Measurements from ENCODE around the gene CADPS2.

Gene CADPS2

DNA sequence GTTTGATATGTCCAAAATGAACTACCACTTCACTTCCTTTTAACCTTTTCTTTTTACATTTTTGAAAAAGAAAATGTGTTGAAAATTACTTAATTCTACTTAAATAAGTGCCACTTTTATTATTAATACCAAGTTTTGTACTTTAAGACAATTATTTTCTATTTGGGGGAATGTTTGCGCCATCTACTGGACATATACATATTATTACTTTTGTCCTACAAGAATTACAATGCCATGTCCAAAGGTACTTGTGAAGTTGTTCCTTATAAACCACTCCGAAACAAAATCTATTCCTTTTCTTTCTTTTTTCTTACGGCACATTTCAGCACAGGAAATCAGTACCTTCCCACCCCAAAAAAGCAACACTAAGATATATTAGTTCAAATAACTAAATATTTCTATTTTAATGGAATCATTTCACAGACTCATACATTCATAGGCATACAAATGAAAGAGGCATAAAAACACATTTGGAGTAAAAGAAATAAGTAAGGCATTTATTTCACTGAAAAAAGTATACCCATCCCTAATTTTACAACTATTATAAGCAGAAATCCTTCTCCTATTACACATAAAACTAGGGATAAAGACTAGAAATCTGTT is 357.3 kb downstream of the CADPS2 start:
- peak; percentile 9 for DNase-seq (ENCODE audit: low read depth)

DNA sequence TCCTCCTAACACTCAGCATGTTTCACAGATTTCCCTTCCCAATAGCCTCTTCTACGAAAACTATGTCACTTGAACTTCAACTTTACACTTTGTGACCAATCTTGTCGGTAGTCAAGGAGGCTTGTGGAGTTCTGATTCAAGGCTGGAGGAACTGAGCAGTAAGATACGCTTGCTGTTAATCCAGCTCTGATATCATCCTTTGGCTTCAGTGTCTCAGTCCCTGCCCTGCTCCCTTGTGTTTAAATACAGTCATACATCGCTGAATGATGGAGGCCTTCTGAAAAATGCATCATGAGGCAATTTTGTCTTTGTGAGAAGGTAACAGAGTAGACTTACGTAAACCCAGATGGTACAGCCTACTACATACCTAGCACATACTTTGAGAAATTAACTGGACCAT is 360.9 kb downstream of the CADPS2 start:
- no peak for DNase-seq (ENCODE audit: low read depth)

DNA sequence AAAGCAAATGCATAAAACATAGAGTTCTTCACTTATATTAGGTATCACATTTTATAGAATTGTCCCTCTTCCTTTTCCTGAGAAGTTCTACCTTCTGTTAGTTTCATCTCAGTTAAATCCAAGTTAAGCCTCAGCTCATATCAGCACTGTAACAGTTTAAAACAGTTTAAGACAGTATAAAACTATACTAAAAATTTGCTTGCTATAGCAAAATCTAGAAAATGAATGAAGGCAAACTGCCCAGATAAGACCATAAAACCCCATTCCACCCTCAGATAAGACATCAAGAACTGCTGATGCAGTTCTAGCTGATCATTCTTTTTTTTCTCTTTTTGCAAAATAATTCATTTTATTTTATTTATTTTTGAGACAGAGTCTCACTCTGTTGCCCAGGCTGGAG is 364.5 kb downstream of the CADPS2 start:
- DNase-seq (ENCODE audit: low read depth) = no peak

DNA sequence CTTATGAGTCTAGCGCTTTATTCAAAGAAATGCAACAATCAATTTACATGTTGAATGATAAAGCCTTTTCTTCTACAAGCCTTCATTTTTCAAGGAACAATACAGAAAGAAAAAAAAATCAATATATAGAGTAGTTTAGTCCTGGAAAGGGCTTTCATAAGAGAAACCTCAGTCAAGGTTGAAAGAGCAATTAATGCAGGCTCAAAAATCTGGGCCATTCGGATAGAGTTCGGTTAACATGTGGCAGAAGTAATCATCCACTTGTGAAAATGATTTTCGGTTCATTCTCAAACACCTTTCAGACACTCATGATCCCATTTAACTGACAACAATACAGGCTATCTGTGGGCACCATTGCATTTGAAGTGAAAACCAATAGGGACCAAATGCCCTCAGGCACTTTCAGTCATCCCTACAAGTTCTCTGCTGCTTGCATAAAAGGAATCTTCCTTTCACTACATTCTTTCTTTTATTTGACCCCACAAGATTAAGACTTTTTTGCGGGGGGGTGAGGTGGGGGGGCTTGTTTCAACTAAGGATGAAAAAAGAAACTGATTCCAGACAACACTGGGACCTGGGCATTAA is 365.2 kb downstream of the CADPS2 start:
- no peak for DNase-seq (ENCODE audit: low read depth)

DNA sequence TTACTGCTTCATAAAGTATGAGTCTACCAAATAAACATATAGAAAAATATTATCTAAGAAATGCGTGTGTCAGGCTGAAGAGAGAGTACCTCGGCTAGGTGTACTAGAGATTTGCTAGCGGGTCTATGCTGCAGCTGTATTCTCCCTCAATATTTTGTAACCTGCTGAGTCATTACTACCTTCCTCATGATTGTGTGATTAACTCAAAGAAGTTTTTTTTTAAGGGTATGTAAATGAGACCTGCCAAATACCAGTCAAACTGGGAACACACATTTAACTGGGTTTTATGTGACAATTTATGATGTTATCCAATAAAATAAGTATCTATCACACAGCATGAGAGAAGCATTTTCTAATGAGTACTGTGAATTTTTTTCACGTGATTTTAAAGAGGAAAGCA is 367.8 kb downstream of the CADPS2 start:
- no peak for DNase-seq (ENCODE audit: low read depth)

DNA sequence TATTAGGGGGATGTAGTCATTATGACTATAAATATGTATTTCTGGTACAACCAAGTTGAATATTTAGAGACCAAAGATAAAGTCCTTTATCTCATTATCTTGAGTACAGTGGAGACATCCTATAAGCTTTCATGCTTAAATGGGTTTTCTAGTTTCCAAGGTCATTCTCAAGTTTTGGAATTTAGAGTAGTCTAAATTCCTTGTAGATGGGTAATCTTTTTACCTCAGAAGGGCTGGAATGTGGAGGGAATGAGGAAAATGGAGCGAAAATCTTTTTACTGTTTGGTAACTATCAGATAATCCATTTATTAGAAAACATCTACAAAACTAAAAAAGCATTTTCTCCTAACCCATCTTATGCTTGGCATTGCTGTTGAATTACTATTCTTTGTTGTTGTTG is 368.7 kb downstream of the CADPS2 start:
- no peak for DNase-seq (ENCODE audit: low read depth)

DNA sequence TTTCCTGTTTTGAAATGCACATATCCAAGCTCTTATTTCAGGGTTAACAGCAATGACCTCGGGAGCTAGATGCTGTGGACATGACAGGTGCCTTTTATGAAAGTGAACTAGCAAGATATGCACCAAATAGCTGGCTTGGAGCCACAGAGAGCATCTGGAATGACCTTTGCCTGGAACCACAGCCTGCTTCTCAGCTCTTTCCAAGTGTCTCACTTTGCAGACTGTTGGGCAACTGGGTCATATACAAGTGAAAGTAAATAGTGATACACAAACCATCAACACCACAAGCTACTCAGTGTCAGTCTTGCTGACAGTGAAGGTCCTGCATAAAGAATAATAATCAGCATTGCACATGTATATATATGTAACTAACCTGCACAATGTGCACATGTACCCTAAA is 370.9 kb downstream of the CADPS2 start:
- DNase-seq (ENCODE audit: low read depth) = no peak

DNA sequence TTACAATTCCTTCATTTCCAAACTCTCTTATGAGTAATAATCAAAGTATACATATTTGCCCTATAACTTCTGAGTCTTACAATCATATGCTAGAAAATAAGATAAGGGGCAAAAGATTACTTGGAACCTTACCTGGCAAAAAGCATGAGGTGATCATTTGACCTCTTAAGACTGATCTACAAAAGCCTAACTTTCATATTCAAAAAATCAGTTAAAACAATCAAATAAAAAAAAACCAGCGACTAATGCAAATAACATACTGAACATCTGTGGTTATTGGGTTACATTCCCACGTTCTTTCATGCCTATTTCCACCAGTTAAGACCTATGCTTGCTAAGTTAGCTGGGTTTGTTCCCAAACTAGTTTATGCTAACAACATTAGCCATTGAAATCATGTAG is 375.0 kb downstream of the CADPS2 start:
- no peak for DNase-seq (ENCODE audit: low read depth)

DNA sequence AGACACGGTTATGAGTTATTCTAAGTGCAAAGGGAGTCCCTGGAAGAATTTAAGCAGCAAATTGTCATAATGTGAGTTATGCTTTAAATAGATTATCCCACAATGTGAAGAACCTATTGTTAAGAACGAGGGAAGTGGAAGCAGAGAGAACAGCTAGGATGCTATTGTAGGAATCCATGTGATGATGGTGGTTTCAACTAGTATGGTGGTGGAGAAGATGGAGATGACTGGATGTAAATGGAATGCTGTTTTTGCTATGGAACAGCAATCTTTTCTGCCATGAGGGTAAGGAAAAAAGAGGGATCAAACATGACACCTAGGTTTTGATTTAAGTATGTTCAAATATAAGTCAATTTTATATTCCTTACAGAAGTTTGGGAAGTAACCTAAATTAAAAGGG is 378.7 kb downstream of the CADPS2 start:
- DNase-seq (ENCODE audit: low read depth) = no peak

DNA sequence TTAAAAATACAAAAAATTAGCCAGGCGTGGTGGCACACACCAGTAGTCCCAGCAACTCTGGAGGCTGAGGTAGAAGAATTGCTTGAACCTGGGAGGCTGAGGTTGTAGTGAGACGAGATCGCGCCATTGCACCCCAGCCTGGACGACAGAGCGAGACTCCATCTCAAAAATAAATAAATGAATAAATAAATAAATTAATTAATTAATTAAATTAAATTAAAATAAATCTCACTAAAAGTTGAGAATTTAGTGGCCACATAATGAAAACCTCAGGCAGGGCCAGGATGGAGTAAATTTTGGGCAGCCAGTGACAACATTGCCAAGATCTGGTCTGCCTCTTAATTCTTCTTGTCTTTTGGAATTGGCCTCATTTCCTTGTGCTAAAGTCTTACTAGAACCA is 394.3 kb downstream of the CADPS2 start:
- no peak for DNase-seq (ENCODE audit: low read depth)

DNA sequence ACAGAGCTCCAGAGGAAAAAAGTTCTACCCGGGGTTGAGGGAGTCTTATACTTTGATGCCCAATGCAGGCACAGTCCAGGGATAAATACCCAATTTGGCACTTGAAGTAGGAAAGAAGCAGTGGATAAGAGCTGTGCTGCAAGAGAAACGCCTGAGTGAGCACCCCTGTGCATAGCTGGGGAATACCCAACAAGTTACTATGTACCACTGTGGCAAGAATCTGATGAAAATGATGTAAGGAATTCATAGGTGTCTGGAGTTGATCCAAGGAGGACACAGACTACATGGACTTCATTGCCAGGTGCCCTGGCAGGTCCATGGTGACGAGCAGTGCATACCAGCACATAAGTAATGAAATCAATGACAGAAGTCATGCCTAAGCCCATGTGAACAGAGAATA is 398.0 kb downstream of the CADPS2 start:
- DNase-seq (ENCODE audit: low read depth) = no peak

DNA sequence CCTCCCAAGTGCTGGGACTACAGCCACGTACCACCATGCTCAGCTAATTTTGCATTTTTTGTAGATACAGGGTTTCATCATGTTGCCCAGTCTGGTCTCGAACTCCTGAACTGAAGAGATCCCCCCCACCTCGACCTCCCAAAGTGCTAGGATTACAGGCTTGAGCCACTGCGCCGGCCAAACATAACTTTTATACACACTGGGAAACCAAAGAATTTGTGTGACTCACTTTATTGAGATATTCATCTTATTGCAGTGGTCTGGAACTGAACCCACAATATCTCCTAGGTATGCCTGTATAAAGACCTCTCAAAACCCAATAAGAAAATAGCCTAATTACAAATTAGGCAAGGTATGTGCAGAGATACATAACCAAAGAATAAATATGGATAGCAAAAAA is 399.1 kb downstream of the CADPS2 start:
- no peak for DNase-seq (ENCODE audit: low read depth)

DNA sequence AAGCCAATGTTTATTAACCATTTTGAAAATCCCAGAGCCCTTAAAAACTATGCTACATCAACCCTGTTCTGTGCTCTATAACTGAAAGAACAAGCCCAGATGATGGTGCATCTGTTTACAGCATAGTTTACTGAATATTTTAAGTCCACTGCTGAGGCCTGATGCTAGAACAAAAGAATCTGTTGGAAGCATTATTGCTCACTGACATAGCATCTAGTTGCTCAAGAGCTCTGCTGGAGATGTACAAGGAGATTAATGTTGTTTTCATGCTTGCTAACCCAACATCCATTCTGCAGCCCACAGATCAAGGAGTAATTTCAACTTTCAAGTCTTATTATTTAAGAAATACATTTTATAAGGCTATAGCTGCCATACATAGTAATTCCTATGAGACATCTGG is 400.4 kb downstream of the CADPS2 start:
- DNase-seq (ENCODE audit: low read depth) = no peak

DNA sequence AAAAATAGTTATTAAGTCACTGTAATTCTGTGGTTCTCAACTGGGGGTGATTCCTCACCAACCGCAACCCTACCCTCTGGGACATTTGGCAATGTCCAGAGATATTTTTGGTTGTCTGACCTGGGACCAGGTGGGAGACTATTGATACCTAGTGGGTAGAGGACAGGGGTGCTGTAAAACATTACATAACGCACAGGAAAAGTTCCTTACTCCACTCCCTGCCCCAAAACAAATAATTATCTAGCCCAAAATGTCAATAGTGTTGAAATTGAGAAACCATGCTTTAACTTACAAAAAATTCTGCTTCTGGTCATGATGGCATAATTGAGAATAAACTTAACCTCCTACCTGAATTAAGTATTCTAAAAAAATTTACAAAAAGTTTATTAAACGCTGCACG is 404.0 kb downstream of the CADPS2 start:
- no peak for DNase-seq (ENCODE audit: low read depth)

DNA sequence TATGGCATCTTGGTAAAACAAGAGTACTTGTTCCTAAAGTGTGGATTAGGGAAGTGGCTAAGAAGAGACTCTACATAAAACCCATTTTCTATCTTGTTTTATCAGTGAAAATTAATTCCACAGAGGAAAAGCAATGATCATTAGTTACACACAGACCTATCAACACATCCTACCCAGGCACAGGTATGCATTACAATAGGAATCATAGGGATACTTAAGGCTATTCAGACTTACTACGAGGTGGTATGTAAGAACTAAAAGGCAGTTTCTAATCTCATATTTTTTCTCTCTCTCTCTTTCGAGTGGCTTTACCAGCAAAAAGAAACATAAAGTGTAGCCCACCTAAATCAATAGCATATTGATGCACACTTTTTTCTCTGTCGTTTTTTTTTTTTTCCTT is 415.4 kb downstream of the CADPS2 start:
- DNase-seq (ENCODE audit: low read depth) = no peak

DNA sequence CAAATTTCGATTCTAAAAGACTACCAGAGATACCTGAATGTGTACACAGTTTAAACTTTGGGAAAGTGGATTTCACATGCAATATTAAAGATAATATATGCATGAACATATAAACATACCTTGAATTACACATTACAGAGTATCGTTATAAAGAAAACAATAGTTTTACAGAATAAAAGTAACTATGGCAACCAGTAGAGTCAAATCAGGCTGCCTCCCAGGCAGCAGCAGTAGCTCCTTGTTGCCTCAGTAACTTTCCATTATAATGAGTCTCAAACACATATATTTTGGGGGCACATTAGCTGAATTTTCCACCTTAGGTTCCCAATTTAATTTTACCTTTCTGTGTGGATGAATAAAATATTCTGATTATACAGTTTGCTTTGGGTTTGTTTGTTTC is 417.3 kb downstream of the CADPS2 start:
- no peak for DNase-seq (ENCODE audit: low read depth)

DNA sequence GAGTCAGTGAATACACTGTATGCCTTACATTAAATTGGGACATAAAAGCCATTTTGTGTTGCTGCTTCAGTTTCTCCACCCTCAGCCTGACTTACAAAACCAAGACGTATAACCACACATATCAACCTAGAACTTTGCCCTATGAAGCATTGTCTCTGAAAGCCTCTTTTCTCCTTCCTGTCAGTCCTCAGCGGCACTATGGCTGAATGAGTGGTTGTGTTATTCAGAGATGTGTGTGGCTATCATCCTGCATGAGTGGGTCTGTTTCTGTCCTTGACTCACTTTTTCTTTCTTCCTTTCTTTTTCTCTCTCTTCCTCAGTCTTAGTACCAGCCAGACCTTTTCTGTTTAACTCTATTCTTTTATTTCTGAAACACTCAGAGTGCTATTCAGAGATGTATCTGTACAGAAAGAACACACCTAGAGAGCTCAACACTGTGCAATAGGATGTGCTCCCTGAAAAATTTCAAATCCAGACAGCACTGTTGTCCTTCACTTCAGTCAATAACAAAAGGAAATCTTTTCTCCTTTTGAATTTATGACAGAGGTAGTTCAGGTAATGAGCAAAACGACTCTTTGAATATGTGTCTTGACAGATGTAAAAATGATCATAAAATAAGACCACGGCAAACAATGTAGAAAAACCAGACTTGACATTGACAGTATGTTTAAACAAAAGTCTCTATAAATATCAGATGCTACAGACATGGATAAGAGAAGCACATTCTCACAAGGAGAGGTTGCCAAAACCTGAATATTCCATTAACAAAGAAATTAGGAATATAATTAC is 418.4 kb downstream of the CADPS2 start:
- DNase-seq (ENCODE audit: low read depth) = no peak

DNA sequence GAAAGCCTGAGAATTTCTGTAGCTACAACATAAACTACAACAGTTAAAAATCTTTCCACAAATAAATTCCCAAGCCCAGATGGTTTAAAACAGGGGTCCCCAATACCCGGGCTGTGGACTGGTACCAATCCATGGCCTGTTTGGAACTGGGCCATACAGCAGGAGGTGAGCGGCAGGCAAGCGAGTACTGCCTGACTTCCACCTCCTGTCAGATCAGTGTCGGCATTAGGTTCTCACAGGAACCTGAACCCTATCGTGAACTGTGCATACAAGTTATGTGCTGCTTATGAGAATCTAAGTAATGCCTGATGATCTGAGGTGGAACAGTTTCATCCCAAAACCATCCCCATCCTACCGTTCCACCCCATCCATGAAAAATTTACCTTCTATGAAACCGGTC is 421.0 kb downstream of the CADPS2 start:
- no peak for DNase-seq (ENCODE audit: low read depth)

DNA sequence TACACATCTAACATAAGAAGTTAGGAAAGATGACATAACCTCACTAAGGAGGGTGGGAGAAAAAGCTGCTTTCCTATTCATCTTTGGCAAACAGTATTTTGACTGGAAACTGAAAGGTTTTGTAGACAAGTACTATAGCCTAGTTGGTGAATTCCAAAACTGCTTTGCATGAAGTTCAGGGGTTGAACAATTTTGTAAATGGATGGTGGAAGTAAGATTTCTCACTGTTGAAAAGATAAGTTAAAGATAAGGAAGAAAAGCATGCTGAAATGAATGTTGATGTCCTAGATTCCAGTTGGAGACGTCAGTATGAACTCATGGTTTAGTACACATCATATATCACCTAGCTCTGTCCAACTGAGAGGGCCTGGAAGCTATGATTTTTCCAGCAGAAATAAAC is 422.6 kb downstream of the CADPS2 start:
- no peak for DNase-seq (ENCODE audit: low read depth)

DNA sequence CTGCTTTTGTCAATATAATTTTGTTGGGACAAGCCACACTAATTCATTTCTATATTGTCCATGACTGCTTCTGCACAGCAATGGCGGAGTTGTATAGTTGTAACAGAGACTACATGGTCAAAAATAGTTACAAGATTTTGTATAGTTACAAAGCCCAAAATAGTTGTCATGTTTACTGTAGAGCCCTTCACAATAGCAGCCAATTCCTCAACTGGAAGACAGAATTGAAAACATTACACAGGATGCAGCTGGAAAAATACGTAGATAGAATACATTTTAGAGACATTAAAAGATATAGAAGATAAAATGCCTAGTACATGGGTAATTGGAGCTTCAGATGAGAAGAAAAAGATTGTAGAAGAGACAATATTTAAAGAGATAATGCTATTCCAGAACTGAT is 425.3 kb downstream of the CADPS2 start:
- no peak for DNase-seq (ENCODE audit: low read depth)

DNA sequence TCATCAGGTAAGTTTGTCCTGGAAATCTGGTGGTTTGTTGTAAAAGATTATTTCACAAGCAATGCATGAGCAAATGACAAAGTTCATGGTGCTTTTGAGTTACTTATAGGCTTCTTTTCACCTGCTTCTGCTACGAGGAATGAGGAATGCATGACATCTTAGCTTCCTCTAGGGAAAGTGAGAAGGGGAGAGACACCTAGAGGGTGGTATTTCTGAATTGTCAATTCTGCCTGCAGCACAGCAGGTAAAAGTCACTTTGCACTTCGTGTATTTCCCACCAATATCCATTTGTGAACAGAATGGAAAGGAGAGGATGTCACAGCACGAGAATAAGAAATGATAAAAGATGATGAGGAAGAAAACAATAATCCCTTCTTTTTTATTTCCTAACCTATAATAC is 428.3 kb downstream of the CADPS2 start:
- DNase-seq (ENCODE audit: low read depth) = no peak

DNA sequence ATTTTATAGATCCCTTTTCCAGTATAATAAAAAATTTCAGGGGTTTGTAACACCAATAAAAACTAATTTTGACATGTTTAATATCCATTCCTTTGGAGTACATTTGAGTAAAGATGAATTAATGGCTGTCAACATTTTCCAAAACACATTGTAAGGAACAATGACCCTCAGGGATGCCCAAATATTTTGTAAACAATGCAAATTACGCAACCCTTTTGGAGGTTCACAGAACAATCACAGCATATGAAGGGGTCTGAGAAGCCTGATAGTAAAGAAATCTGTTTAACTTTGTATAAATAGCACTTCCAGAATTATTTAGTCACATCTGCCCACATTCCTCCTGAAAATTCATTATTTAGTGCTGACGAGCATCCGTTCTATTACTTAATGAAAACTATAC is 428.9 kb downstream of the CADPS2 start:
- no peak for DNase-seq (ENCODE audit: low read depth)

DNA sequence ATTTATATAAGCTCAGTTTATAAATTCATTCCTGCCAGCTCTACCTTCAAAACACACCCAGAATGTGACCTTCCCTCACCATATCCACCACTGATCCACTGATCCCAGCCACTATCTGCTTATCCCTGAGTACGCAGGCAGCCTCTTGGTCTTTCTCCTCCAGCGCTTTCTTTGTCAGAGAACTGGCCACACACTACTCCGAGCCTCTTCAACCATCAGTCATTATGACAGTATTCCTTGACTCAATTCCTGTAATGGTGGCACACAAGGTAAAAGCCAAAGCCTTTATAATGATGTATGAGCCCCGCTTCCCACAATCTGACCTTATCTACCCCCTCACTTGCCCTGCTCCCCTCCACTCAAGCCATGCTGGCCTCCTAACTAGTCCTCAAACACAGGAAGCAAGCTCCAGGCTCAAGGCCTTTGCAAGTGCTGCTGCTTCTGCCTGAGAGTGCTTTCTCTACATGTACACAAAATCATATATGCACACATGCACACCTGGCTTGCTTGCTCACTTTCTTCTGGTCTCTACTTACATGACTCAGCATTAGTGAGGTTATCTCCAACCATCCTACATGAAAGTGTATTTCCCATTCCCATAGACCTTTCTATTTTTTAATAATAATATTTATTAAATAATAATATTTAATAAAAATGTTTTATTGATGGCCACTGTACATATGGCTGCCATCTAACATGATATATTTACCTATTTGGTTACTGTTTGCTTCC is 431.3 kb downstream of the CADPS2 start:
- DNase-seq (ENCODE audit: low read depth) = no peak

All from non-pigmented ciliary epithelial cell (primary cell).